GM19468 (cell line): ENCODE data around the gene CCZ1B.
A peak's percentile ranks its signal among the peaks of the same experiment; 100 is the strongest.
"Not testable (repeated sequence)": the region's sequence is repeated elsewhere in the genome, so short reads cannot be mapped to it uniquely, and the experiment has no call there.

Experiments used
- ATAC-seq: cut with Tn5 transposase; IDR thresholded peaks from one replicate; pipeline ENCODE4 v1.9.1; 2021; ENCODE audit warnings: mild to moderate bottlenecking, moderate library complexity, moderate number of reproducible peaks; ENCODE audit not compliant: unreplicated experiment; ENCODE audit errors: extremely low read depth

CCZ1B gene

DNA sequence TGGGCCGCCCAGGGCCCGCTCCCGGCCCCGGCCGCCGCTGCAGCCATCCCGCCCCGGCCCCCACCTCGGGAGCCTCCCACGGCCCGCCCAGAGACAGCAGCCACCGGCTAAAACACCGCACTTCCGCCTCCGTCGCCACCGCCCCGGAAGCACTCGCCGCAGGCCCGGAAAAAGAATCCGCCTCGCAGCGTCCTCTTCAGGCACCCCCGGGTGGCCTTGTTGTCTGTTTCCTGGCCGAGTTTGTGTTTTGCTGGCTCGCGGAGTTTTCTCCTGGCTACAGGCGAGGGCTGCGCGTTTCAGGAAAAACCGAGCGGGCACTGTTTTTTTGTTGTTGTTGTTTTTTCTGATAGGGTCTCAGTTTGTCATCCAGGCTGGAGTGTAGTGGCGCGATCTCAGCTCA, at the start of gene CCZ1B:
Gene CCZ1B, minus strand, starts transcription at position 125 of the 400 bp plus-strand sequence. Its CDS starts 78 bp downstream, at position 47.
- peak; percentile 99 for ATAC-seq

DNA sequence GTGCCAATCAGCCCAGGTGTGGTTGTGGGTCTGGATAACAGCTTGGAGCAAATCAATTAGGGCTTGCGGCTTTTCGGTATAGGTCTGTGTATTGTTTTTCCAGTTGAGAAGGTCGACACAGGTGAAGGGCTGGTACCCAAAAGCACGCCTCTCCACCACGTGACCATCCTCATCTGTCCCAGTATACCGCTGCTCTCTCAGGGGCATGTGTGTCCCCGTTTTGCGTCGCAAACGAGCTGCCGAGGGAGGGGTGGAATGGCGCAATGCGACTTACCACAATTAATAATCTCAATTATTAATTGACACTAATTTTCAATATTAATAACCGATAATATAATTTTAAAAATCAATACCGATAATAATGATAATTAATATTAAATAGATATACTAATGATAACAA, 48.9 kb upstream of the CCZ1B start:
- not testable (repeated sequence) for ATAC-seq

DNA sequence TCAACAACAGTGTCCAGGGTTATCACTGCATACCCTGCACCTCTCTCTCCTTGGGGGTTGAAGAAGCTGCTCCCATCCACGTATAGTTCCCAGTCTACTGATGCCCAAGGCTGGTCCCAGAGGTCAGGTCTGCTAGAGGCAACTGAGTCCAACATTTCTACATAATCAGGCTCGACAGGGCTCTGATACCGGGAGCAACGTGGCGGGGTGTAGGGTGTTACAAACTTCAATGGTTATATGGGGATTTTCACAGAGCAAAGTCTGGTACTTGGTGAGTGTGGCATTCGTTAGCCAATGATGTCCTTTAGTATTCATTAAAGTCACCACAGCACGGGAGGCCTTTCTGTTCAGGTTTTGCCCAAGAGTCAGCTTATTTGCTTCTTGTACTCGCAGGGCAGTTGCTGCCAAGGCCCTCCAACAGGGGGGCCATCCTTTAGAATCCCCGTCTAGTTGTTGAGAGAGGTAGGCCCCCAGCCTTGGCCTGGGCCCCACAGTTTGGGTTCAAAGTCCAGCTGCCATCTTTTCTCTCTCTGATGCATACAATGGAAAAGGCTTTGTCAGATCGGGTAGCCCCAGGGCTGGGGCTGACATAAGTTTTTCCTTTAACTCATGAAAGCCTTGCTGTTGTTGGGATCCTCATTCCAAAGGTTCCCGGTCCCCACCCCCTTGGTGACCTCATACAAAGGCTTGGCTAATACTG, 46.3 kb upstream of the CCZ1B start:
- ATAC-seq = not testable (repeated sequence)

DNA sequence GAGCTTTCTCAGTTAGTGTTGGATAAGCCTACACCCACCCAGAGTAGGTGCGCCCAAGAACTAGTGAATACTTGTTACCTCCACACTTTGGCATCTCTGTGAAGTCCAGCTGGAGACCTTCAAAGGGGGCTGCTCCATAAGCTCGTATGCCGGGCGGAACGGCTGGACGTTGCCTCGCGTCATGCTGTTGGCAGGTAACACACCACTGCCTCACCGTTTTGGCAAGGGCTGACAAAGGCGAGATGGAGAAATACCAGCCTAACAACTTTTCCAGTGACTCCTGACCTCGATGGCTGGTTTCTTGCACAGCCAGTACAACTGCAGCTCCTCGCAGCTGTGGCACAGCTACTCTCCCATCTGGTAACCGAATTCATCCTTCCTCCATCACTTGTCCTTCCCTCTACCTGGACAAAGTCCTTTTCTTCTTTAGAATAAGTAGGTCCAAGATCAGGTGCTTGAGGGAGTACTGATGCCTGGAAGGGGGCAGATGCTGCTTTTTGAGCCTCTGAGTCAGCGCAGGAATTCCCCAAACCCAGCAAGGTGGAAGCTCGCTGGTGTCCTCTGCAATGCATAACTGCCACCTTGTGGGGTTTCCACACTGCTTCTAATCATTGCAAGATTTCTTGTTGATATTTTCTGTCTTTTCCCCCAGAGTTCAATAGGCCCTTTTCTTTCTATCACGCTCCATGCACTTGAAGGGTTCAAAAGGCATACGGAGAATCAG, 45.5 kb upstream of the CCZ1B start:
- ATAC-seq = not testable (repeated sequence)

DNA sequence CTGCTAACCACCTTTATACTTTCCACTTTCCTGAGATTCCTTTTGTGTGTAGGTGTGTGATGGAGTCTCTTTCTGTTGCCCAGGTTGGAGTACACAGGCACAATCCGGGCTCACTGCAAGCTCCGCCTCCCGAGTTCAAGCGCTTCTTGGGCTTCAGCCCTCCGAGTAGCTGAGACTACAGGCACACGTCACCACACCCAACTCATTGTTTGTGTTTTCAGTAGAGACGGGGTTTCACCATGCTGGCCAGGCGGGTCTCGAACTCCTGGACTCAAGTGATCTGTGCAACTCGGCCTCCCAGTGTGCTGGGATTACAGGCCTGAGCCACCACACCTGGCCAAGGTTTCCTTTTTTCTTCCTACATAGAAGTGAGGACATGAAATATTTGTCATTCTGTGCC, 38.7 kb upstream of the CCZ1B start:
- ATAC-seq = not testable (repeated sequence)

DNA sequence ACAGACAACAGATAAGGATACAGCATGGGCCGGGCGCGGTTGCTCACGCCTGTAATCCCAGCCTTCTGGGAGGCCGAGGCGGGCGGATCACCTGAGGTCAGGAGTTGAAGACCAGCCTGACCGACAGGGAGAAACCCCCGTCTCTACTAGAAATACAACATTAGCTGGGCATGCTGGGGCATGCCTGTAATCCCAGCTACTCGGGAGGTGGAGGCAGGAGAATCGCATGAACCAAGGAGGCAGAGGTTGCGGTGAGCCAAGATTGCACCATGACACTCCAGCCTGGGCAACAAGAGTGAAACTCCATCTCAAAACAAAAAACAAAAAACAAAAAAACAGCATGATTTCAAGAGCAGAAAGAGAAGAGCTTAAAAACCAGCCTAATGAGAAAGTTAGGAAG, 38.1 kb upstream of the CCZ1B start:
- not testable (repeated sequence) for ATAC-seq

DNA sequence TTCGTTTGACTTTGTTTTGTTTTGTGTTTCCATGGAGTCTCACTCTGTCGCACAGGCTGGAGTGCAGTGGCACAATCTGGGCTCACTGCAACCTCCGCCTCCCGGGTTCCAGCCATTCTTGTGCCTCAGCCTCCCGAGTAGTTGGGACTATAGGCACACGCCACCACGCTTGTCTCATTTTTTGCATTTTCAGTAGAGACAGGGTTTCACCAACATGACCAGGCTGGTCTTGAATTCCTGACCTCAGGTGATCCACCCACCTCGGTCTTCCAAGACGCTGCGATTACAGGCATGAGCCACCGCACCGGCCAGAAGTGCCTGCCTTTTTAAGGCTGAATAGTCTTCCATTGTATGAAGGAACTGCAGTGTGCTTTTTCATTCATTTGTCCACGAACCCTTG, 36.8 kb upstream of the CCZ1B start:
- ATAC-seq = not testable (repeated sequence)

DNA sequence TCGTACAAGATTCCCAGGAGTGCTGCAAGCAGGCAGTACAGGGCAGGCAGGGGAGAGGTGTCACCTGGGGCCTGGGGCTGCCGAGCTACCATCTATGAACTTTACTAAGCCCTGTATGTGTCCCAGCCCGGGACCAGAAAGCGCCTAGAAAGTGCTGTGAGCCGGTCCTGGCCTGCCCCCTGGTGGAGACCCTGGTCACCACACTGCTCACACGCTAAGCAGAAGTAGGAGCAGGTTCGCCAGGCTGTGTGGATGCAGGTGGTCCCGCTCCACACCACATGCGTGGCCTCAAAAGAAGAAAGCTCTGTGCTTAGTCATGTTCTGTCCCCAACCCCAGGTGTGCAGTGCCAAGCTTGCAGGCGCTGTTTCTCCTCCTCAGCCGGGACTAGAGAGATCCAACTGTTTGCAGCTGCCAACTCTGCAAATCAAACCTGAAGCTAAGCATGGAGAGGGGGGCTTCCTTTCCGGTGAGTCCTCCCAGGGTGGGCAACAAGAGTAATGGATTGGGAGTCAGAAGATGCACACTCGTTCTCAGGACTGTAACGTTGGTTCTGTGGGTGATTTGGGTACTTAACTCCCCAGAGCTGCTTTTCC, 31.7 kb upstream of the CCZ1B start:
- ATAC-seq = not testable (repeated sequence)

DNA sequence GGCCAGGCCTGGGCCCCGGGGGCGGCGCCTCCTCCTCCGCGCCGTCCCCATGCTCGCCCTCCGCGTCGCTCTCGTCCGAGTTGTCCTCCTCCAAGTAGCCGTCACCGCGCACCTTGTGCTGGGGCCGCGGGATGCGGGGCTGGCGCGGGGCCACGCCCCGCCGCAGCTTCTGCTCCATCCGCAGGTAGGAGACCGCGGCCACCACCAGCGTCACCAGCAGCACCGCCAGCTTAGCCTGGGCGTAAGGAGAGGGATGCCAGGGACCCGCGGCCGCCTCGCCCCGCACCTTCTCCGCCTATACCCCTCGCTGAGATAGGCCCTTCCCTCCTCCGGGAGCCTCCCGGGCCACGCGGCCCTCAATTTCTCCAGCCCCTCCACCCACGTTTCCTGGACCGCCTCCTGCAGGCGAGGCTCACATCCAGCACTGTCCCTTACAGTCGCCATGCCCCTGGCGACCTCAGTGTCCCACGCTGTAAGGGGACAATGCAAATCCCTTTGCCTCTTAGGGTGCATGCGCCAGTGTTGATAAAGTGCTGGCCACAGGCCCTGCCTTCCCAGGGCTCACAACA, 29.6 kb upstream of the CCZ1B start:
- not testable (repeated sequence) for ATAC-seq

DNA sequence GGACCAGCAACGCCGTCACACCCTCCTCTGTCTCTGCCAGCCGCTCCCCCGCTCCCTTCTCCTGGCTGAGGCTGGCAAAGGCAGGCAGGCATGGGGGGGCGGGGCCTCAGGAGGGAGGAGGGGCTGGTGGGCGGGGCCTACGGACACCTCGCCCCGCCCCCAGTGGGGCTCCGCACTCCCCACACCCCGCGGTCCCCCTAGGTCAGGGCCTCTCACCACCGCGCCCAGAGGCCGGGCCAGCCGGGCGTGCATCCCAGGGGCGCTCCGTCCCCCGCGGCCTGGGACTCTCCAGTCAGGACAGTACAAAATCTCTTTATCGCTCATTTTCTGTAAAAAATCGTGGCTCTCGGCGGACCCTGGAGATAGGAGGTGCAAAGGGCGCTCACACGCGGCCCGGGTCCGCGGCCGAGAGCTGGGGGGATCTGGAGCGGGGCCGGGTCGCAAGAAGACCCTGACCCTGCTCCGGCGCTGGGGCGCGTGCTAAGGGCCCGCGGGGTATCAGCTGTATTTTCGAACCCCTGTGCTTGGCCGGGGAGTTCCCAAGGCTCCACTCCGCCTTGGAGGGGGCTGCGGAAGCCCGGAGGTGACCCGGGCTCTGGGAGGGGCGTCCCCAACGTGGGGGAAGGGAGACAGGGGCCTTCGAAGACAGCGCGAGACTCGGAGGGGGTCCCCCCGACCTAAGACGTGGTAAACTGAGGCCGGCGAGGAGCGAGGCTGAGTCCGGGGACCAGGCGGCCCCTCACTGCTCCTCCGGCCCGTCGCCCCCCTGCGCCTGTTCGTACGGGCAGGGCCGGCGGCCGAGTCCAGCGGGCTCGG, 28.9 kb upstream of the CCZ1B start:
- not testable (repeated sequence) for ATAC-seq

DNA sequence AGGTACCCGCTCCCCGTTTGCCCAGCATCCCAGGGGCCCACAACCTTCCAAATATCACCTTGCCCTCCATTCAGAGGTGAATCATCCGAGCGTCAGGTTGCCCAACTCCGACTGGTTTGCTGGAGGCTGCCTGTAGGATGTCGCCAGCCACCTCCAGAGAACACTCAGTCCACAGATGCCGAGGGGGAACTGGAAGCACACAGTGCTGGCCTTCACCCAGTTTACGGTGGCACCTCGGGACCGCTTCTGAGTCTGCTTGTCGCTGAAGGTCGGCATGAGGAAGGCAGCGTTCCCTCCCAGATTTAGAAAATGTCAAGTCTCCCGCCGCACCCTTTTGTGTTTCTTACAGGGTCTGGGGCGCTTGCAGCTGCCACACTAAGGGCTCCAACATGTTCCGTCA, 27.6 kb upstream of the CCZ1B start:
- not testable (repeated sequence) for ATAC-seq

DNA sequence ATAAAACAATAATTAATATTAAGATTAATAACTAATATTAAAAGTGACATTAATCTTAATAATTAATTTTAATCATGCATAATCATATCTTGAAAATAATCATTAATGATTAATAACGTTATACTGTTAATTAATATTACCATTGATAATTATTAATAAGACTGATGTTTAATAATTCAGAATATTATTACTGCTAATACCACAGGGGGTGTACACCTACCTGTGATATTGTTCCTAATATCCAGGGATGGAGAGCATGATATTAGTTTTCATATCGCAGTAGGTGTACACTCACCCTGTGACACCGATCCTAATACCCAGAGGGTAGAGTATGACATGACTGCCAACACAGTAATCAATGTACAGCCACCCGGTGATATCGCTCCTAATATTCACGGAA, 23.1 kb upstream of the CCZ1B start:
- ATAC-seq = not testable (repeated sequence)

DNA sequence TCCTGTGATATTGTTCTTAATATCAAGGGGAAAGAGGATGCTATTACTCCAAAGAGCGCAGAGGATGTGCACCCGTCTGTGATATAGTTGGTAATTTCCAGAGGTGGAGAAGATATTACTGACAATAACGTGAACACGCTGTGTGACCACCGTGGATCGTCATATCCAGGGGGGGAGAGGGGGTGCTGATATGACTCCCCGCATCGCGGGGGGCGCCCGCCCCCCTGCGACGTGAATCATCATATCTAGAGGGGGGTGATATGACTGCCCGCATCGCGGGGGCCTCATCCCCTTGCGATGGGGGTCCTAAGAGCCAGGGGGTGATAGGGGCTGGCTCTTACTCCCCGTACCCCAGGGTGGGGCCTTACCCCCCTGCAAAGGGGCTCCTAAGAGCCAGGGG, 21.7 kb upstream of the CCZ1B start:
- ATAC-seq = not testable (repeated sequence)

DNA sequence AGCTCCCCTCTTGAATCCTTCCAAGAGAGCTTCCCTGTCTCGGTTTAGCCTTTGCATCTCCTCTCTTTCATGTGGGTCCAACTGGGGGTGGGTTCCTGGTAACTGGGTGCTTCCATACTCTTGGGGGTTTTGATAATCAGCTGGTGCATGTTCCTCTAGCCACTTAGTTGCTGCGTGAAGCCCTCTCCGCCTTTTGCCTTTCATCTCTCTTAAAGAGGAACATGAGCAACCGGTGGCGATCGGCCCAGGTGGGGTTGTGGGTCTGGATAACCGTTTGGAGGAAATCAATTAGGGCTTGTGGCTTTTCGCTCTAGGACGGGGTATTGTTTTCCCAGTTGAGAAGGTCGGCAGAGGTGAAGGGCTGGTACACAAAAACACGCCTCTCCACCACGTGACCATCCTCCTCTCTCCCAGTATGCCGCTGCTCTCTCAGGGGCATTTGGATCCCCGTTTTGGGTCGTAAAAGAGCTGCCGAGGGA, 19.9 kb upstream of the CCZ1B start:
- not testable (repeated sequence) for ATAC-seq

DNA sequence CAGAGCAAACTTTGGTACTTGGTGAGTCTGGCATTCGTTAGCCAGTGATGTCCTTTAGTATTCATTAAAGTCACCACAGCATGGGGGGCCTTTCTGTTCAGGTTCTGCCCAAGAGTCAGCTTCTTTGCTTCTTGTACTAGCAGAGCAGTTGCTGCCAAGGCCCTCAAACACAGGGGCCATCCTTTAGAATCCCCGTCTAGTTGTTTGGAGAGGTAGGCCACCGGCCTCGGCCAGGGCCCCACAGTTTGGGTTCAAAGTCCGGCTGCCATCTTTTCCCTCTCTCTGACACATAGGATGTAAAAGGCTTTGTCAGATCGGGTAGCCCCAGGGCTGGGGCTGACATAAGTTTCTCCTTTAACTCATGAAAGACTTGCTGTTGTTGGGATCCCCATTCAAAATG, 17.6 kb upstream of the CCZ1B start:
- ATAC-seq = not testable (repeated sequence)

DNA sequence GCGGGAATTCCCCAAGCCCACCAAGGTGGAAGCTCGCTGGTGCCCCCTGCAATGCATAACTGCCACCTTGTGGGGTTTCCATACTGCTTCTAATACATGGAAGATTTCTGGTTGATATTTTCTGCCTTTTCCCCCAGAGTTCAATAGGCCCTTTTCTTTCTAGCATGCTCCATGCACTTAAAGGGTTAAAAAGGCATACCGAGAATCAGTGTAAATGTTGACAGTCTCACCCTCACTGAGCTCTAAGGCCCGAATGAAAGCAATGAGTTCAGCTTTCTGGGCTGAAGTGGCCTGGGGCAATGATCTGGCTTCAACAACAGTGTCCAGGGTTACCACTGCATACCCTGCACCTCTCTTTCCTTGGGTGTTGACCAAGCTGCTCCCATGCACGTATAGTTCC, 17.0 kb upstream of the CCZ1B start:
- not testable (repeated sequence) for ATAC-seq

DNA sequence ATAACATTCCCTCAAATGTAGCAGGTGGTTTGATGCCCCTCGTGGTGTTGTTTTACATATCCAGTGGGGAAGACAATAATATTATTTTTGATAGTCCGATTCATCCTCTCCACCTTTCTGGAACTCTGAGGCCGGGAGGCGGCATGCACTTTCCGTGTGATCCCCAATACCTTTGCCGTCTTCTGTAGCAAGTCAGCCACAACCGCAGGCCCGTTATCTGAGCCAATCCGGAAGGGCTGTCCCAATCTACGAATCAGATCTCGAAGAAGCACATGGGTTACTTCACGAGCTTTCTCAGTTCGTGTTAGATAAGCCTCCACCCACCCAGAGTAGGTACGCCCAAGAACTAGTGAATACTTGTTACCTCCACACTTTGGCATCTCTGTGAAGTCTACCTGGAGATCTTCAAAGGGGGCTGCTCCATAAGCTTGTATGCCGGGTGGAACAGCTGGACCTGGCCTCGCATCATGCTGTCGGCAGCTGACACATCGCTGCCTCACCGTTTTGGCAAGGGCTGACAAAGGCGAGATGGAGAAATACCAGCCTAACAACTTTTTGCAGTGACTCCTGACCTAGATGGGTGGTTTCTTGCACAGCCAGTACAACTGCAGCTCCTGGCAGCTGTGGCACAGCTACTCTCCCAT, 16.3 kb upstream of the CCZ1B start:
- ATAC-seq = not testable (repeated sequence)

DNA sequence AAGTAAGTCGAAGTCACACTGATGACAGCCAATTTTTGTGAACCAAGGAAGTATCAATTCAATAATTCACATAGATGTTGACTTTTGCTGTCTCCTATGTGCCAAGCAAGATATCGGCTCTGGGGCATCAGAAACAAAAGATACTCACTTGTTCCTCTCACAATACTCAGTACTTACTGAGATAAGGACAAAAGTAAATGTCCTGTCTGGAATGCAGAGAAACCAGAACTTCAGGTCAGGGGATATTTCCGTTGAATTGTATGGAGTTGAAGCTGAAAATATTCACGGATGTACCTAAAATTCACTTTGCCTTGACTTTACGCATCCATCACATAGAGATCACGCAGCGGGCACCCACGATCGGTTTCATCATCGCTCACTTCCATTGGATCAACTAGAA, 11.0 kb upstream of the CCZ1B start:
- ATAC-seq = not testable (repeated sequence)

DNA sequence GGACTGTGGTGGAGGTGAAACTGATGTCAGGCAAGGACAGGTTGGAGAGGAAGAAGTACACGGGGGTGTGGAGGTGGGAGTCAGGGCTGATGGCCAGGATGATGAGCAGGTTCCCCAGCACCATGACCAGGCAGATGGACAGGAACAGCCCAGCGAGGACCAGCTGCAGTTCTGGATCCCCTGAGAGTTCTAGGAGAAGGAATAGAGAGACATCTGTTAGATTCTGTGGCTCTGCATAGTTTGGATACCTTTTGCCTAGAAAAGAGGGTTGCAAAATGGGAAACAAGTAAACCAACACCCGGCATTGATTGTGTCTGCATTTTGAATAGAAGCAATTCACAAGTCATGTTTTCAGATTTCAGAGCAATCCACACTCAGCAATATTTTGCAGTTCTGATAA, 9.4 kb upstream of the CCZ1B start:
- ATAC-seq = not testable (repeated sequence)
